ENCODE results near the gene CDH12. TPM values are rescaled to one million over a fixed set of nuclear protein-coding genes. Genes with fewer than 3 reads are reported as not detected.
"Not testable (repeated sequence)": the region's sequence is repeated elsewhere in the genome, so short reads cannot be mapped to it uniquely, and the experiment has no call there.

Gene CDH12
- total RNA-seq, 1 experiment from 2014 or later, result 0.47 TPM

- no peak for DNase-seq (ENCODE audit: low spot score)
Measured at GRCh38 chr5:22023784-22024183, 829.4 kb downstream of the CDH12 start.

- DNase-seq (ENCODE audit: low spot score), result not testable (repeated sequence)
Measured at GRCh38 chr5:22012893-22013292, 840.3 kb downstream of the CDH12 start.

GRCh38 chr5:22010808-22011207, 842.3 kb downstream of the CDH12 start:
- DNase-seq (ENCODE audit: low spot score), result not testable (repeated sequence)

GRCh38 chr5:22001097-22001496, 852.0 kb downstream of the CDH12 start:
- not testable (repeated sequence) for DNase-seq (ENCODE audit: low spot score)

- DNase-seq (ENCODE audit: low spot score), result not testable (repeated sequence)
Measured at GRCh38 chr5:21985799-21986198, 867.3 kb downstream of the CDH12 start.

GRCh38 chr5:21951571-21951970, 901.6 kb downstream of the CDH12 start:
- DNase-seq (ENCODE audit: low spot score), result not testable (repeated sequence)

- DNase-seq (ENCODE audit: low spot score), result no peak
Measured at GRCh38 chr5:21931116-21931515, 922.0 kb downstream of the CDH12 start.

- peak; percentile 45 for DNase-seq (ENCODE audit: low spot score)
Measured at GRCh38 chr5:21919414-21920022, 933.6 kb downstream of the CDH12 start.

GRCh38 chr5:21918451-21918850, 934.7 kb downstream of the CDH12 start:
- DNase-seq (ENCODE audit: low spot score), result no peak

- no peak for DNase-seq (ENCODE audit: low spot score)
Measured at GRCh38 chr5:21910731-21911130, 942.4 kb downstream of the CDH12 start.

- DNase-seq (ENCODE audit: low spot score), result no peak
Measured at GRCh38 chr5:21895766-21896350, 957.3 kb downstream of the CDH12 start.

GRCh38 chr5:21893161-21893560, 960.0 kb downstream of the CDH12 start:
- DNase-seq (ENCODE audit: low spot score), result no peak

- no peak for DNase-seq (ENCODE audit: low spot score)
Measured at GRCh38 chr5:21889581-21889980, 963.6 kb downstream of the CDH12 start.

GRCh38 chr5:21882074-21882745, 970.9 kb downstream of the CDH12 start:
- DNase-seq (ENCODE audit: low spot score), result no peak

- no peak for DNase-seq (ENCODE audit: low spot score)
Measured at GRCh38 chr5:21880164-21880563, 973.0 kb downstream of the CDH12 start.

- DNase-seq (ENCODE audit: low spot score), result no peak
Measured at GRCh38 chr5:21862986-21863385, 990.2 kb downstream of the CDH12 start.

GRCh38 chr5:21858441-21858840, 994.7 kb downstream of the CDH12 start:
- no peak for DNase-seq (ENCODE audit: low spot score)

GRCh38 chr5:21856987-21857386, 996.2 kb downstream of the CDH12 start:
- no peak for DNase-seq (ENCODE audit: low spot score)

GRCh38 chr5:21847300-21847699, 1005.8 kb downstream of the CDH12 start:
- no peak for DNase-seq (ENCODE audit: low spot score)

- DNase-seq (ENCODE audit: low spot score), result no peak
Measured at GRCh38 chr5:21844960-21845359, 1008.2 kb downstream of the CDH12 start.

- DNase-seq (ENCODE audit: low spot score), result no peak
Measured at GRCh38 chr5:21834863-21835262, 1018.3 kb downstream of the CDH12 start.

GRCh38 chr5:21831145-21831787, 1021.9 kb downstream of the CDH12 start:
- no peak for DNase-seq (ENCODE audit: low spot score)

- no peak for DNase-seq (ENCODE audit: low spot score)
Measured at GRCh38 chr5:21826884-21827283, 1026.3 kb downstream of the CDH12 start.
